ENCODE results near the gene FETUB. TPM values are rescaled to one million over a fixed set of nuclear protein-coding genes. Genes with fewer than 3 reads are reported as not detected.
A peak's percentile ranks its signal among the peaks of the same experiment; 100 is the strongest.

Gene FETUB
- total RNA-seq, 2 experiments from 2014 or later: not detected

GRCh38 chr3:186612721-186613636 lies 27.2 kb upstream of the FETUB start, which contains the start of gene AHSG:
Gene AHSG (plus strand): TSS chr3:186613060. CDS start chr3:186613142, 82 bp downstream.
- H3K79me2 ChIP-seq (ENCODE audit: insufficient read depth, low read depth, low read length): no peaks in the 10 kb centered on the region
- H3K27ac ChIP-seq (ENCODE audit: low read depth, low read length, poor library complexity, severe bottlenecking): no peak within 1 kb of the TSS
- H3K4me1 ChIP-seq (ENCODE audit: insufficient read depth, low read length, poor library complexity, severe bottlenecking): peaks cover 18% of the 10 kb centered on the region
- H3K9me2 ChIP-seq (ENCODE audit: insufficient read depth, low read length): no peaks in the 10 kb centered on the region
- TF ChIP-seq EZH2phosphoT487 (IDR thresholded peaks at IDR 0.05; ENCODE audit: borderline replicate concordance, low read depth, low read length) (no peak), CTCF (conservative IDR thresholded peaks at IDR 0.05; ENCODE audit: low read length) (no peak)
- CTCF ChIA-PET (ENCODE audit: unreplicated experiment): no interaction called here
- no peak within 1 kb of the TSS for H3K4me2 ChIP-seq (ENCODE audit: low read length)
- BruUV-seq (replicated peaks): no TSS peak
- H2AFZ ChIP-seq (ENCODE audit: low read length): peak within 1 kb of the TSS; percentile 62; the same call in 1 of the 2 replicates
- POLR2A ChIA-PET: interaction anchor here (0.7 to 1.1 kb wide), 2 partner anchors 16 to 558 kb away, joined by 3 read pairs; no protein-coding TSS in a partner anchor
- H3K36me3 ChIP-seq (ENCODE audit: insufficient read depth, low read length): no peaks in the 10 kb centered on the region
- no peak for DNase-seq (ENCODE audit: low spot score)
- intact Hi-C loops (cut with micrococcal nuclease; ENCODE audit: unreplicated experiment): no loop called here
- no peaks in the 10 kb centered on the region for H4K20me1 ChIP-seq (ENCODE audit: insufficient read depth, low read length)
- no peaks in the 10 kb centered on the region for H3K9me3 ChIP-seq (ENCODE audit: low read length)
- H3K4me3 ChIP-seq (ENCODE audit: low read depth, low read length, poor library complexity, severe bottlenecking): no peak within 1 kb of the TSS

GRCh38 chr3:186613637-186614265 lies 26.4 kb upstream of the FETUB start:
- H4K20me1 ChIP-seq (ENCODE audit: insufficient read depth, low read length): no peaks in the 10 kb centered on the region
- H3K9me2 ChIP-seq (ENCODE audit: insufficient read depth, low read length): no peaks in the 10 kb centered on the region
- no TSS peak for BruUV-seq (replicated peaks)
- POLR2A ChIA-PET: interaction anchor here (0.6 to 1.4 kb wide), 4 partner anchors 28 to 1478 kb away, joined by 3 to 4 read pairs (median 4); no protein-coding TSS in a partner anchor
- H3K4me3 ChIP-seq (ENCODE audit: low read depth, low read length, poor library complexity, severe bottlenecking): no peak overlapping the region
- no peaks in the 10 kb centered on the region for H3K9me3 ChIP-seq (ENCODE audit: low read length)
- intact Hi-C loops (cut with micrococcal nuclease; ENCODE audit: unreplicated experiment): loop anchor here (1.0 to 2.0 kb wide), 2 partner anchors 208 to 631 kb away; no protein-coding TSS in a partner anchor
- no peak for DNase-seq (ENCODE audit: low spot score)
- CTCF ChIA-PET (ENCODE audit: unreplicated experiment): interaction anchor here (0.6 to 0.8 kb wide), 3 partner anchors 77 to 1346 kb away, joined by 3 to 5 read pairs (median 3); no protein-coding TSS in a partner anchor
- H2AFZ ChIP-seq (ENCODE audit: low read length): peak overlapping the region; percentile 62; the same call in 1 of the 2 replicates
- H3K27ac ChIP-seq (ENCODE audit: low read depth, low read length, poor library complexity, severe bottlenecking): no peak overlapping the region
- H3K79me2 ChIP-seq (ENCODE audit: insufficient read depth, low read depth, low read length): no peaks in the 10 kb centered on the region
- TF ChIP-seq CTCF (conservative IDR thresholded peaks at IDR 0.05; ENCODE audit: low read length) (no peak), EZH2phosphoT487 (IDR thresholded peaks at IDR 0.05; ENCODE audit: borderline replicate concordance, low read depth, low read length) (no peak)
- H3K4me1 ChIP-seq (ENCODE audit: insufficient read depth, low read length, poor library complexity, severe bottlenecking): peaks cover 18% of the 10 kb centered on the region
- no peaks in the 10 kb centered on the region for H3K36me3 ChIP-seq (ENCODE audit: insufficient read depth, low read length)
- H3K4me2 ChIP-seq (ENCODE audit: low read length): peak overlapping the region; percentile 68; the same call in 1 of the 2 replicates

Measured in OCI-LY7 (cell line).